Measurements from ENCODE around the gene NTHL1.
A peak's percentile ranks its signal among the peaks of the same experiment; 100 is the strongest.

Gene NTHL1

GRCh38 chr16:2007081-2007836, 40.4 kb downstream of the NTHL1 start:
- DNase-seq = no peak

- no peak for DNase-seq
Observed at GRCh38 chr16:2006317-2006716, 41.3 kb downstream of the NTHL1 start.

GRCh38 chr16:2005646-2006045, 42.0 kb downstream of the NTHL1 start:
- DNase-seq = no peak

DNA sequence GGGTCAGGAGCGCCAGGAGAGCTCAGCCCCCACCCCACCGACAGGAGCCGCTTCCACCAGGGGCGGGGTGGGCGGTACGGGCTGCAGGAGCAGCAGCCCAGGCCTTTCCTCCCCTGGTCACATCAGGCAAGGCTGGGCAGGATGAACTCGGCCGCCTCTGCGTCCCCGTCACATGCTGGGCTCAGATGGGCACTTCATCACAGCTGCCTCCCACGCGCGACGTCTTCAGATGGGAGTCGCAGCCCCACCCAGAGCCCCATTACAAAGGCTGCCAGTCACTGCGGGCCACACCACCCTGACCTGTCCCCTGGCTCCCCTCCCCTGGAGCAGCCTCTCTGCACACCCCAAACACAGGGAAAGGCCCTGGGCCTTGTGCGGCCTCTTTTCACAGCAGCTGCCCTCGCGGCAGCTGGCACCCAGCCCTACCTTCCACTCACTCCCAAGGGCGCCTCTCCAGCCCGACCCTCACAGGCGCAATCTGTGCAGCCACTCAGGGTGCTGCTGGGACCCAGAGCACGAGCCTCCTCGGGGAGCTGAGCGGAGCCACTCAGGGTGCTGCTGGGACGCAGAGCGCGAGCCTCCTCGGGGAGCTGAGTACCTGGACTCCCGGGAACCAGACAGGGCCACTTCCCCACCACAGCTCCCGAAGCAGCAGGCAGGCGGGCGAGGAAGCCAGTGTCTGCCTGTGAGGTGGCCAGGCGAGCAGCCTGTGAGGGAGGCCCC, 42.7 kb downstream of the NTHL1 start:
- no peak for DNase-seq

DNA sequence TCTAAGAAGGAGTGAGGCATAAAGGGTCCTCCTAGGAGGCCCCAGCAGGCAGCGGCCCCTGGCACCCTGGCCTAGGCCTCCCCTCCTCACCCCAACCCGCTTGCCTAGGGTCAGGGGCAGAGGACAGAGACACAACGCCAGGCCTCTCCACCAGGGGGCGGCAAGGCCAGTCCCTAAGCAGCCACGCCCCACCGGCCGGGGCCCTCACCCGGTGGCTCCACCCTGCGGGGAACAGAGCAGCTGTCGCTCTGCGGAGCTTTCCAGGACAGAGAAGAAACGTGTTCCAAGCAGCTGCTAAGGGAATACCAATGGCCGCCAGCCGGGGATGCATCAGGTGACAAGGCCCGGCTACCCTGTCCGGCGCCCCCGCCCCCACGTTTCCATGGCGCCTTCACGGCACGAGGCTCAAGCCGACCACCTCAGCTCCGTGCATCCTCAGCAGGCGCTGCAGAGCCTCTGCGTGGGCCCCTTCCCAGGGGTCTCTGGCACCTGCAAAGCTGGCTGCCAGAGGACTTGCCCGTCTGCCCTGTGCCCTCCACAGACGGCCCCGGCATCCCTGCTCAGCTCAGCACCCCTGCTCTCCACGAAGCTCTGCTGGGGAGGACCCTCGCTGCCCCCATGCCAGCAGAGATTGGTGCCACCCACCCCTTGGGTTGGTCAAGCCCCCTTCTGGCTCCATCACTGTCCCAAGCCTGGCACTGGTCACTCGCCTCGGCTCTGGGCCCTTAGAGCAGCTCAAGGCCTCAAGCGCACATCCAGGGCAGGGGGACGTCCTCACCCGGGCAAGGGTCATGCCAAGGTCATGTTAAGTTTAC, 43.6 kb downstream of the NTHL1 start:
- DNase-seq = peak; percentile 90

- no peak for DNase-seq
Observed at GRCh38 chr16:2003231-2003826, 44.3 kb downstream of the NTHL1 start.

DNA sequence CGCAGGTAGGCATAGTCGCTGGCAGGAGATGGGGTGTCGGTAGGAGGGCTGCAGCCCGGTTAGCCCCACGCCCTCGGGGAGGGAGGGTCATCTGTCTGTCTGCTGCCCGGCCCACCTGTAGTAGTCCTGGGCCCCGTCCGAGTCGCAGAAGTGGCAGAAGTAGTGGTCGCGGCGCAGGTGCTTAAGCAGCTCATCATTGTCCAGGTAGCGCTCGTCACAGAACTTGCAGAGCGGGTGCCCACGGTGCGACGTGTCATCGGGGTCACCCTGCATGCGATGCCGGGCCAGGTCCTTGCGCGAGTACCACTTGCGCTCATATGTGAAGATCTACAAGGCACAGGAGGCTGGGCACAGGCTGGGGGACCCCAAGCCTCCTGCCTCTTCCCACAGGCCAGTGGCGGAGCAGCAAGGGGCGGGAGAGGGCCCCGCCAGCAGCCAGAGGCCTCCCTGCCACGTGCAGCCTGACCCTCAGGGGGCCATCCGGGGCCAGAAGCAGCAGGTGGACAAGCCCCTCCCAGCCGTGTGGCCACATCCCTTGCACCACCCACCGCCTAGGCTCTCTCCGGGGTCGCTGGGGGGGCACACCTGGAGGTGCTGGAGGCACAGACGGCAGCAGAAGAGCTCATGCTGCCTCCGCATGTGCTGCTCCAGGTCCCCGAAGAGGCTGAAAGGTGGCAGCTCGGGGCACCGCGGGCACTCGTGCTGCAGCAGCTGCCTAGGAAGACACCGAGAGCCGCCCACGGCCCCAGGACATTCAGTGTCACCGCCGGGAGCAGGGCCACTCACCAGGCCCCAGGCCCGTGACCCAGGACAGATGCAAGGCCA, 45.0 kb downstream of the NTHL1 start:
- no peak for DNase-seq

GRCh38 chr16:2001456-2002355, 45.9 kb downstream of the NTHL1 start:
- DNase-seq = peak; percentile 4

DNA sequence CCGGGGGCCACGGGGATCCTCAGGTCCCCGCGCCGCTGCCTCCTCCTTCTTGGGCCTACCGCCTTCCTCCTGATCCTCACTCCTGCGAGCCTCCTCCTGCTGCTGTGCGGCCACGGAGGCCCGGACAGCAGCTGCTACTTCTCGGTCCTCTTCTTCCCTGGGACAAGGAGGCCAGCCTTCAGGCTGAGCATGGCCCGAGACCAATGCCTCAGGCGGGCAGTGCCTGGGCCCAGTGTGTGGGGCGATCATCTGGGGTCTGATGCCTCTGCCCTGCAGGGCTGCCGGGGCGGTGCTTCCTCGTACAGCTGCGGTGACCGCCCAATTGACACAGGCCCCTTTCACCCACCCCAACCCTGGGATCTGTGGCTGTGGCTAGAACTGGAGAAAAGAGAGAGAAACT, 46.6 kb downstream of the NTHL1 start:
- DNase-seq = peak; percentile 4

DNA sequence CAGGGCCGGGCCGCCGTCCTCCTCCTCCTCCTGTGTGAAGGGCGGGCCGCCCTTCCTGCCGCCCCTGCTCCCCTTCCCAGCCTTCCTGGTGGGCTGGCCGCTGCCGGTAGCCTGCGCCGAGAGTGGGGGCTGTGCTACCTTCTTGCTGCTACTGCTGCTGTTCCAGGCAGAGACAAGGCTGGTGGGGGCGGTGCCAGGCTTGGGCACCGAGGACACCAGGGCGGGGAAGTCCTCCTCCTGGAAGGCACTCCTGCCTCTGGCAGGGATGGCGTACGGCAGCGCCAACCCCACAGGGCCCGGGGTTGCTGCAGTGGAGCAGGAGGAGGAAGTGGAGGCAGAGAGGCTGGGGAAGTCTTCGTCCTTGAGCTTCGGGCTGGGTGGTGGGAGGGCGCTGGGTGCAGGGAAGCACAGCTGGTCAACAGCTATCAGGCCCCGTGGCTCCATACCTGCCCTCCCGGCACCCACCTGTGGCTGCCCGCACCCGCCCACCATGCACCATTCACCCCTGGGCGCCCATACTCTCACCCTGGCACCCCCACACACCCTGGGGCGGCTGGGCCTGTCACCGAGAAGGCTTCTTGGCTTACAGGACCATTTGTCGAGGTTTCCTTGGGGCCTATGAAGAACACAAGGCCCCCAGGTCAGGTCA, 47.6 kb downstream of the NTHL1 start:
- no peak for DNase-seq

DNA sequence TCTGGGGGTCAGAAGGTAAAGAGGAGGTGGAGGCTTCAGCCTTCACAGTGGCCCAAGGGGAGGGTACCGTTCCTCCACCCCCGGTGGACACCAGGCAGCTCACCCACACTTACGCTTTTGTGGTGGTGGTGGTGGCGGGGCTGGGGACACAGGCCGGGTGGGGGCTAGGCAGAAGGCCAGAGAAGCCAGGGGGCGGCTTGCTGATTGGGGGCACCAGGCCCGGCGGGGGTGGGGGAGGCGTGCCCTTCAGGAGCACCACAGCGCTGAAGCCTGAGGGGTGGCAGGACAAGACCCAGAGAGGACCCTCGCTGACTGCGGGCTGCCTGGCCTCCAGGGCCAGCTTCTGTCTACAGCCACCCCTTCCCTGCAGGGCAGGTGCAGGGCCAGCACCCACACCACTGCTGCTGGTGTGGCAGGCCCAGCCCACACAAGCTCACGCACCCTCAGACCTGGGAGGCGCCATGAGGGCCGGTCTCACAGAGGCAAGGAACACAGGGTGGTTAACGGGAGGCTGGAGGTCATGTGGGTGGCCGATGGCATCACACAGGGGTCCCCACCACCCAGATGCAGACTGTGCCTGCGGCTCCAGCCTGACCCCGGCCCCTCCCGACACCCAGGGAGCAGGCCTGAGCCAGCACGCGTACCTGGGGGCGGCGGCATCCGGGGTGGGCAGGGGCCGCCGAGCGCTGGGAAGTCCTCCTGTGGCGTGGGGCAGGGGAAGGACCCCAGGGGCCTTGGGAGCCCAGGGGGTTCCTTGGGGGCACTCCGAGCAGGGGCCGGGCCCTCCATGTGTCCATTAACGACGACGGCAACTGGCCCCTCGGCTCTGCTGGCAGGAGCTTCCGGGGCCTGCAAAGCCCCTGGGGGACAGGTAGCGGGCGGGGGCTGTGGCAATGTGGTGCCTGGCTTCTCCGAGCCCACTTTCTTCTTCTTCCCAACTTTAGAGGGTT, 48.5 kb downstream of the NTHL1 start:
- DNase-seq = no peak

- DNase-seq = no peak
Observed at GRCh38 chr16:1998360-1998835, 49.2 kb downstream of the NTHL1 start.

GRCh38 chr16:1997494-1998359, 49.9 kb downstream of the NTHL1 start:
- DNase-seq = no peak

GRCh38 chr16:1993731-1994131, 53.9 kb downstream of the NTHL1 start:
- DNase-seq = no peak

GRCh38 chr16:1992704-1993317, 54.8 kb downstream of the NTHL1 start:
- DNase-seq = no peak

DNA sequence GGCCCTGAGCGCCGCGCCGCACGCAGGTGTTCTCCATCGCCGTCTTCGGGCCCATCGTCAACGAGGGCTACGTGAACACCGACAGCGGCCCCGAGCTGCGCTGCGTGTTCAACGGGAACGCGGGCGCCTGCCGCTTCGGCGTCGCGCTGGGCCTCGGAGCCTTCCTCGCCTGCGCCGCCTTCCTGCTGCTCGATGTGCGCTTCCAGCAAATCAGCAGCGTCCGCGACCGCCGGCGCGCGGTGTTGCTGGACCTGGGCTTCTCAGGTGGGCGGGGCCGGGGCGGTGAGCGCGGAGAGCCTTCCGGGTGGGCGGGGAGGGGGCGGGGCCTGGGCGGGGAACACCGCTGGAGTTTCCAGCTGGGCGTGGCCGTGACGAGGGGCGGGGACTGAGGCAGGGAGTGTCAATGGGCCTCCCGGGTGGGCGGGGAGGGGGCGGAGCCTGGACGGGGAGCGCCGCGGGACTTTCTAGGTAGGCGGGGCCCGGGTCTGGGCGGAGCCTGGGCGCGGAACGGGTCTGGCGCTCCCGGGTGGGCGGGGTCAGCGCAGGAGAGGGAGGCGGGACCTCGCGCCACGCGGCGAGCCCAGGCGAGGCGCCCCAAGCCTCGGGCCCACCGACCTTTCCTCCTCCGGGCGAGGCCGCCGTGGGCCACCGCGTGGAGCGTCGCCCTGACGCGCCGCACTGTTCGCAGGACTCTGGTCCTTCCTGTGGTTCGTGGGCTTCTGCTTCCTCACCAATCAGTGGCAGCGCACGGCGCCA, 55.5 kb downstream of the NTHL1 start:
- DNase-seq = peak; percentile 96

DNA sequence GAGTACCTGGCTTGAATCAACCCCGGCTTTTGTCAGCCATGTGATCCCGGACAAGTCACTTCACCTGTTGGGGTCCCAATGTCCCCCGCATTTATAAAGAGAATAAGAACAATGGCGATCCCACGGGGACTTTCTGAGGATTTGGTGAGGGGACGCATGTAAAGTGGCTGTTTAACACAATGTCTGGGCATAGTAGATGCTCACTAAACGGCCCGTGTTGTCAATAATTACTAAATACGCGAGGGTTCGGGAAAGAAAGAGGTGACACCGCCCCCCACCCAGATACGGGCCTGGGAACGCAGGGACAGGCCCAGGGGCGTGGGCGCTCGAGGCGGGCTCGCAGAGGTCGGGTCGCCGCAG, 56.1 kb downstream of the NTHL1 start:
- DNase-seq = no peak
